ENCODE measurements around the gene ADCK1.

DNA sequence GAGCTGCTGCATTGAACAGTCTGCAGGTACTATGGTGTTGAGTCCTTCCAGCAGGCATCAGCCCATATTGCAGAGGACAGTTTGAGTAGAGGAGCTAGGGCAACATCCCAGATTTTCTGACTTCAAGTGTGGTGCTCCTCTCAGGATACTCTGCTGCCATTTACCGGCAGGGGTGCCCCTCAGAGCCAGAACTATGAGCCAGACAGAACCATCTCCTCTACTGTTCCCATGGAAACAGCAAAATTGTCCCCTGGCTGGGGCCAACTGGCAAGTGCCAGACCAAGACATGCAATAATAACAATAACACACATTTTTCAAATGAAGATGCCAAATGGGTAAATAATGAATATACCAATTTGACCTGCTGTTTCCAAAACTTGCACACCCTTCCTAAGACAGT lies 102.9 kb downstream of the ADCK1 start:
- TF ChIP-seq, protein P1, sequence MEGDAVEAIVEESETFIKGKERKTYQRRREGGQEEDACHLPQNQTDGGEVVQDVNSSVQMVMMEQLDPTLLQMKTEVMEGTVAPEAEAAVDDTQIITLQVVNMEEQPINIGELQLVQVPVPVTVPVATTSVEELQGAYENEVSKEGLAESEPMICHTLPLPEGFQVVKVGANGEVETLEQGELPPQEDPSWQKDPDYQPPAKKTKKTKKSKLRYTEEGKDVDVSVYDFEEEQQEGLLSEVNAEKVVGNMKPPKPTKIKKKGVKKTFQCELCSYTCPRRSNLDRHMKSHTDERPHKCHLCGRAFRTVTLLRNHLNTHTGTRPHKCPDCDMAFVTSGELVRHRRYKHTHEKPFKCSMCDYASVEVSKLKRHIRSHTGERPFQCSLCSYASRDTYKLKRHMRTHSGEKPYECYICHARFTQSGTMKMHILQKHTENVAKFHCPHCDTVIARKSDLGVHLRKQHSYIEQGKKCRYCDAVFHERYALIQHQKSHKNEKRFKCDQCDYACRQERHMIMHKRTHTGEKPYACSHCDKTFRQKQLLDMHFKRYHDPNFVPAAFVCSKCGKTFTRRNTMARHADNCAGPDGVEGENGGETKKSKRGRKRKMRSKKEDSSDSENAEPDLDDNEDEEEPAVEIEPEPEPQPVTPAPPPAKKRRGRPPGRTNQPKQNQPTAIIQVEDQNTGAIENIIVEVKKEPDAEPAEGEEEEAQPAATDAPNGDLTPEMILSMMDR (IDR thresholded peaks at IDR 0.05), result no peak
- no peak for TF ChIP-seq POLR2AphosphoS5 (IDR thresholded peaks at IDR 0.05; ENCODE audit: low read depth, low read length)
- TF ChIP-seq, protein P2, sequence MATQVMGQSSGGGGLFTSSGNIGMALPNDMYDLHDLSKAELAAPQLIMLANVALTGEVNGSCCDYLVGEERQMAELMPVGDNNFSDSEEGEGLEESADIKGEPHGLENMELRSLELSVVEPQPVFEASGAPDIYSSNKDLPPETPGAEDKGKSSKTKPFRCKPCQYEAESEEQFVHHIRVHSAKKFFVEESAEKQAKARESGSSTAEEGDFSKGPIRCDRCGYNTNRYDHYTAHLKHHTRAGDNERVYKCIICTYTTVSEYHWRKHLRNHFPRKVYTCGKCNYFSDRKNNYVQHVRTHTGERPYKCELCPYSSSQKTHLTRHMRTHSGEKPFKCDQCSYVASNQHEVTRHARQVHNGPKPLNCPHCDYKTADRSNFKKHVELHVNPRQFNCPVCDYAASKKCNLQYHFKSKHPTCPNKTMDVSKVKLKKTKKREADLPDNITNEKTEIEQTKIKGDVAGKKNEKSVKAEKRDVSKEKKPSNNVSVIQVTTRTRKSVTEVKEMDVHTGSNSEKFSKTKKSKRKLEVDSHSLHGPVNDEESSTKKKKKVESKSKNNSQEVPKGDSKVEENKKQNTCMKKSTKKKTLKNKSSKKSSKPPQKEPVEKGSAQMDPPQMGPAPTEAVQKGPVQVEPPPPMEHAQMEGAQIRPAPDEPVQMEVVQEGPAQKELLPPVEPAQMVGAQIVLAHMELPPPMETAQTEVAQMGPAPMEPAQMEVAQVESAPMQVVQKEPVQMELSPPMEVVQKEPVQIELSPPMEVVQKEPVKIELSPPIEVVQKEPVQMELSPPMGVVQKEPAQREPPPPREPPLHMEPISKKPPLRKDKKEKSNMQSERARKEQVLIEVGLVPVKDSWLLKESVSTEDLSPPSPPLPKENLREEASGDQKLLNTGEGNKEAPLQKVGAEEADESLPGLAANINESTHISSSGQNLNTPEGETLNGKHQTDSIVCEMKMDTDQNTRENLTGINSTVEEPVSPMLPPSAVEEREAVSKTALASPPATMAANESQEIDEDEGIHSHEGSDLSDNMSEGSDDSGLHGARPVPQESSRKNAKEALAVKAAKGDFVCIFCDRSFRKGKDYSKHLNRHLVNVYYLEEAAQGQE (IDR thresholded peaks at IDR 0.05; ENCODE audit: insufficient read depth in 1 of 2, low read depth in 2 of 2, low read length in 1 of 2), result no peak
